Ramos (cell line): ENCODE data around the gene MAPK14.
"Not testable (repeated sequence)": the region's sequence is repeated elsewhere in the genome, so short reads cannot be mapped to it uniquely, and the experiment has no call there.

Experiments used
- in situ Hi-C: fragments of 300-500 bp; cut with MboI; formaldehyde crosslinking; loops from one replicate; pipeline ENCODE4 v1.14.3; 2022; ENCODE audit warnings: low sequenced_read_pairs; ENCODE audit not compliant: unreplicated experiment

Gene MAPK14

GRCh38 chr6:36027501-36028087 is at the start of gene MAPK14:
Gene MAPK14 (plus strand): TSS chr6:36027808. CDS start chr6:36028158, 350 bp downstream.
- in situ Hi-C loops: loop anchor here (5.0 kb wide), 1 partner anchor 330 kb away; no protein-coding TSS in a partner anchor

- in situ Hi-C loops: not testable (repeated sequence)
Observed at GRCh38 chr6:35980126-35980525, 47.5 kb upstream of the MAPK14 start.

- in situ Hi-C loops: no loop called here
Observed at GRCh38 chr6:35980991-35981645, 46.5 kb upstream of the MAPK14 start.

GRCh38 chr6:35984701-35985100 is 42.9 kb upstream of the MAPK14 start:
- in situ Hi-C loops: no loop called here

GRCh38 chr6:35988047-35988446 is 39.6 kb upstream of the MAPK14 start:
- in situ Hi-C loops: not testable (repeated sequence)

GRCh38 chr6:35993150-35993549 is 34.5 kb upstream of the MAPK14 start:
- in situ Hi-C loops: no loop called here

- in situ Hi-C loops: no loop called here
Observed at GRCh38 chr6:36000451-36000850, 27.2 kb upstream of the MAPK14 start.

- in situ Hi-C loops: no loop called here
Observed at GRCh38 chr6:36015666-36016065, 11.9 kb upstream of the MAPK14 start.

- in situ Hi-C loops: no loop called here
Observed at GRCh38 chr6:36018339-36018738, 9.3 kb upstream of the MAPK14 start.

GRCh38 chr6:36019167-36019566 is 8.4 kb upstream of the MAPK14 start:
- in situ Hi-C loops: no loop called here

- in situ Hi-C loops: no loop called here
Observed at GRCh38 chr6:36020154-36020553, 7.5 kb upstream of the MAPK14 start.

- in situ Hi-C loops: no loop called here
Observed at GRCh38 chr6:36023996-36024795, 3.4 kb upstream of the MAPK14 start, which contains the start of gene SLC26A8. Gene SLC26A8 (minus strand): TSS chr6:36024641. CDS start chr6:36019707, 4,934 bp downstream.

GRCh38 chr6:36025260-36025931 is 2.2 kb upstream of the MAPK14 start:
- in situ Hi-C loops: loop anchor here (5.0 kb wide), 1 partner anchor 332 kb away; no protein-coding TSS in a partner anchor

GRCh38 chr6:36025932-36026327 is 1.7 kb upstream of the MAPK14 start:
- in situ Hi-C loops: loop anchor here (5.0 kb wide), 1 partner anchor 331 kb away; no protein-coding TSS in a partner anchor

GRCh38 chr6:36028088-36028876 is 674 bp downstream of the MAPK14 start:
- in situ Hi-C loops: loop anchor here (5.0 kb wide), 1 partner anchor 329 kb away; no protein-coding TSS in a partner anchor

- in situ Hi-C loops: loop anchor here (5.0 kb wide), 1 partner anchor 328 kb away; no protein-coding TSS in a partner anchor
Observed at GRCh38 chr6:36028877-36029324, 1.3 kb downstream of the MAPK14 start.

- in situ Hi-C loops: loop anchor here (5.0 kb wide), 1 partner anchor 328 kb away; no protein-coding TSS in a partner anchor
Observed at GRCh38 chr6:36029464-36029863, 1.9 kb downstream of the MAPK14 start.

GRCh38 chr6:36032261-36032660 is 4.7 kb downstream of the MAPK14 start:
- in situ Hi-C loops: no loop called here

GRCh38 chr6:36033144-36033543 is 5.5 kb downstream of the MAPK14 start:
- in situ Hi-C loops: not testable (repeated sequence)
